Mesenchymal stem cell (in vitro differentiated cells and primary cell): ENCODE data around the gene NDUFAF2.
A peak's percentile ranks its signal among the peaks of the same experiment; 100 is the strongest.

ENCODE experiments used
- DNase-seq: peaks from one replicate; pipeline ENCODE4 v3.0.0-alpha.2; 2013
- H2AFZ ChIP-seq: one replicate; pipeline ENCODE4 v1.6.1; 2013; ENCODE audit warnings: low read depth, mild to moderate bottlenecking, control low read depth, inconsistent platforms, low read length, moderate library complexity
- H2AK5ac ChIP-seq: 2 replicates; pipeline ENCODE4 v1.6.1; 2013; ENCODE audit warnings: low read length, moderate library complexity, mild to moderate bottlenecking, inconsistent platforms; ENCODE audit not compliant: severe bottlenecking
- H2BK120ac ChIP-seq: one replicate; pipeline ENCODE4 v1.6.1; 2013; ENCODE audit warnings: low read depth, mild to moderate bottlenecking, inconsistent platforms, low read length, moderate library complexity
- H2BK12ac ChIP-seq, 2 experiments: one replicate each; pipeline ENCODE4 v1.6.1; 2013; ENCODE audit warnings: inconsistent platforms in 2 of 2, low read length in 2 of 2, mild to moderate bottlenecking in 2 of 2, moderate library complexity in 2 of 2, control low read depth in 1 of 2
- H2BK15ac ChIP-seq: one replicate; pipeline ENCODE4 v1.6.1; 2013; ENCODE audit warnings: mild to moderate bottlenecking, low read depth, inconsistent platforms; ENCODE audit not compliant: poor library complexity, severe bottlenecking
- H2BK5ac ChIP-seq: 2 replicates; pipeline ENCODE4 v1.6.1; 2013; ENCODE audit warnings: low read depth, mild to moderate bottlenecking, low read length, control low read depth, inconsistent platforms; ENCODE audit not compliant: poor library complexity, severe bottlenecking
- H3K14ac ChIP-seq, 2 experiments: one replicate each; pipeline ENCODE4 v1.6.1; 2013; ENCODE audit warnings: inconsistent platforms in 2 of 2, low read length in 2 of 2, control low read depth in 1 of 2, mild to moderate bottlenecking in 1 of 2, moderate library complexity in 1 of 2
- H3K18ac ChIP-seq, 2 experiments: one replicate each; pipeline ENCODE4 v1.6.1; 2013; ENCODE audit warnings: inconsistent platforms in 2 of 2, low read length in 2 of 2, control low read depth in 1 of 2, low read depth in 1 of 2, mild to moderate bottlenecking in 1 of 2
- H3K23ac ChIP-seq, 2 experiments: one replicate each; pipeline ENCODE4 v1.6.1; 2013; ENCODE audit warnings: inconsistent platforms in 2 of 2, low read length in 2 of 2, mild to moderate bottlenecking in 2 of 2, moderate library complexity in 2 of 2, control low read depth in 1 of 2
- H3K27ac ChIP-seq: 2 replicates; pipeline ENCODE4 v1.5.1; 2013; ENCODE audit warnings: mild to moderate bottlenecking, moderate library complexity, low read length, control low read depth, inconsistent platforms; ENCODE audit not compliant: poor library complexity, severe bottlenecking
- H3K27me3 ChIP-seq, 2 experiments: 2 replicates each; pipeline versions ENCODE4 v1.6.1 to v1.7.0; 2013; ENCODE audit warnings: low read length in 2 of 2, mild to moderate bottlenecking in 2 of 2, moderate library complexity in 2 of 2, control low read depth in 1 of 2, inconsistent platforms in 1 of 2; ENCODE audit not compliant: control insufficient read depth in 1 of 2, insufficient read depth in 1 of 2
- H3K36me3 ChIP-seq, 2 experiments: 2 replicates each; pipeline versions ENCODE4 v1.6.1 to v1.7.0; 2013; ENCODE audit warnings: low read length in 2 of 2, control low read depth in 1 of 2, inconsistent platforms in 1 of 2, low read depth in 1 of 2, mild to moderate bottlenecking in 1 of 2; ENCODE audit not compliant: insufficient read depth in 2 of 2, control insufficient read depth in 1 of 2
- H3K4ac ChIP-seq, 2 experiments: one replicate each; pipeline ENCODE4 v1.6.1; 2013; ENCODE audit warnings: inconsistent platforms in 2 of 2, low read length in 2 of 2, mild to moderate bottlenecking in 2 of 2, moderate library complexity in 2 of 2, control low read depth in 1 of 2, low read depth in 1 of 2
- H3K4me1 ChIP-seq: 2 replicates; pipeline ENCODE4 v1.6.1; 2013; ENCODE audit warnings: low read depth, low read length, control low read depth; ENCODE audit not compliant: control insufficient read depth, insufficient read depth
- H3K4me2 ChIP-seq: 2 replicates; pipeline ENCODE4 v1.6.1; 2013; ENCODE audit warnings: low read length, mild to moderate bottlenecking, inconsistent platforms; ENCODE audit not compliant: poor library complexity, severe bottlenecking
- H3K4me3 ChIP-seq, 2 experiments: 2 replicates each; pipeline versions ENCODE4 v1.5.1 to v1.7.0; 2013; ENCODE audit warnings: low read length in 2 of 2, mild to moderate bottlenecking in 2 of 2, control low read depth in 1 of 2, low read depth in 1 of 2; ENCODE audit not compliant: insufficient read depth in 1 of 2
- H3K79me1 ChIP-seq: replicated peaks from 2 replicates; pipeline ENCODE4 v1.6.1; 2013; ENCODE audit warnings: mild to moderate bottlenecking, control low read depth, low read length, inconsistent platforms; ENCODE audit not compliant: poor library complexity, severe bottlenecking
- H3K9ac ChIP-seq: 2 replicates; pipeline ENCODE4 v1.7.0; 2013; ENCODE audit warnings: mild to moderate bottlenecking, low read length, moderate library complexity
- H3K9me3 ChIP-seq: 2 replicates; pipeline ENCODE4 v1.7.0; 2013; ENCODE audit warnings: mild to moderate bottlenecking, low read length; ENCODE audit not compliant: control insufficient read depth
- H4K8ac ChIP-seq: one replicate; pipeline ENCODE4 v1.6.1; 2013; ENCODE audit warnings: inconsistent platforms, mild to moderate bottlenecking, low read length, moderate library complexity
- H4K91ac ChIP-seq: one replicate; pipeline ENCODE4 v1.6.1; 2013; ENCODE audit warnings: mild to moderate bottlenecking, low read length, inconsistent platforms
- WGBS: methylation state at CpG from one replicate; pipeline ENCODE4 v1.1.7; 2013; ENCODE audit warnings: mixed read lengths; 5-methylcytosine and 5-hydroxymethylcytosine counted together

Gene NDUFAF2

GRCh38 chr5:61159836-61160235 is 214.8 kb downstream of the NDUFAF2 start:
- Histone ChIP-seq H3K18ac (no peak overlapping the region), H3K4me2 (no peak overlapping the region), H4K8ac (no peak overlapping the region), H3K27me3 (no peaks in the 10 kb centered on the region), H3K4me3 (peak overlapping the region in 1 of 2 experiments; percentile 98), H2BK5ac (no peak overlapping the region), H3K27ac (no peak overlapping the region), H4K91ac (no peak overlapping the region), H2BK15ac (no peak overlapping the region), H3K79me1 (peaks cover 3% of the 10 kb centered on the region), H3K9me3 (no peaks in the 10 kb centered on the region), H3K14ac (no peak overlapping the region), H2BK120ac (no peak overlapping the region), H2AFZ (no peak overlapping the region), H3K4ac (no peak overlapping the region), H2BK12ac (no peak overlapping the region), H3K9ac (no peak overlapping the region), H2AK5ac (no peak overlapping the region), H3K4me1 (peaks cover 4% of the 10 kb centered on the region), H3K23ac (no peak overlapping the region), H3K36me3 (peaks cover 0 to 42% of the 10 kb centered on the region in 2 experiments)
- DNase-seq = no peak
- 100% methylated on average over 2 of the region's 4 CpGs for WGBS

DNA sequence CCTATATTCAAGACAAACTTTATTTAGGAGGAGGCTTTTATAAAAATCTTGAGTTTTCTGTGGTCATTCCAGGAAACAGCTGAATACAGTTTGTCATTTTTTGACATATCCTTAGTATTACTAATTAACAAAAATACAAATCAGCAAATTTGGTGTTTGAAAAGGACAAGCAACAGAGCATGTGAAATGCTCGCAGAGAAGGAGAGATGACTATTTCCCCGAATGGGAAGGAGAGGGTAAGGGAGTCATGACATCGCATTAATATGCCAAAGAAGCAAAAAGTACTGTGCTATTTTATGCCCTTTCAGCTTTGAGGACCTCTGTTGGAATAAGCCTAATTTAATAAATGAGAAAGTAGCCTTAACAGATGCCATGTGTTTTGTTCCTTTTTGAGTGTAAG is 215.5 kb downstream of the NDUFAF2 start:
- no peak overlapping the region for H2BK5ac ChIP-seq
- H4K8ac ChIP-seq = no peak overlapping the region
- peak overlapping the region; percentile 98 for H3K9ac ChIP-seq
- peaks cover 4% of the 10 kb centered on the region for H3K4me1 ChIP-seq
- H2AK5ac ChIP-seq = no peak overlapping the region
- peaks cover 0 to 42% of the 10 kb centered on the region in 2 experiments for H3K36me3 ChIP-seq
- H2BK15ac ChIP-seq = no peak overlapping the region
- no peak overlapping the region for H3K18ac ChIP-seq
- 90% methylated on average over 3 of the region's 3 CpGs for WGBS
- peaks cover 6% of the 10 kb centered on the region for H3K79me1 ChIP-seq
- no peak overlapping the region for H2BK12ac ChIP-seq
- H3K27ac ChIP-seq = no peak overlapping the region
- no peak overlapping the region for H2AFZ ChIP-seq
- no peak overlapping the region for H3K4ac ChIP-seq
- no peak overlapping the region for H3K4me2 ChIP-seq
- no peak overlapping the region for H3K23ac ChIP-seq
- no peak overlapping the region for H2BK120ac ChIP-seq
- no peak overlapping the region for H4K91ac ChIP-seq
- no peak overlapping the region for H3K14ac ChIP-seq
- H3K9me3 ChIP-seq = no peaks in the 10 kb centered on the region
- peak overlapping the region in 1 of 2 experiments; percentile 98 for H3K4me3 ChIP-seq
- DNase-seq = no peak
- H3K27me3 ChIP-seq = no peaks in the 10 kb centered on the region

DNA sequence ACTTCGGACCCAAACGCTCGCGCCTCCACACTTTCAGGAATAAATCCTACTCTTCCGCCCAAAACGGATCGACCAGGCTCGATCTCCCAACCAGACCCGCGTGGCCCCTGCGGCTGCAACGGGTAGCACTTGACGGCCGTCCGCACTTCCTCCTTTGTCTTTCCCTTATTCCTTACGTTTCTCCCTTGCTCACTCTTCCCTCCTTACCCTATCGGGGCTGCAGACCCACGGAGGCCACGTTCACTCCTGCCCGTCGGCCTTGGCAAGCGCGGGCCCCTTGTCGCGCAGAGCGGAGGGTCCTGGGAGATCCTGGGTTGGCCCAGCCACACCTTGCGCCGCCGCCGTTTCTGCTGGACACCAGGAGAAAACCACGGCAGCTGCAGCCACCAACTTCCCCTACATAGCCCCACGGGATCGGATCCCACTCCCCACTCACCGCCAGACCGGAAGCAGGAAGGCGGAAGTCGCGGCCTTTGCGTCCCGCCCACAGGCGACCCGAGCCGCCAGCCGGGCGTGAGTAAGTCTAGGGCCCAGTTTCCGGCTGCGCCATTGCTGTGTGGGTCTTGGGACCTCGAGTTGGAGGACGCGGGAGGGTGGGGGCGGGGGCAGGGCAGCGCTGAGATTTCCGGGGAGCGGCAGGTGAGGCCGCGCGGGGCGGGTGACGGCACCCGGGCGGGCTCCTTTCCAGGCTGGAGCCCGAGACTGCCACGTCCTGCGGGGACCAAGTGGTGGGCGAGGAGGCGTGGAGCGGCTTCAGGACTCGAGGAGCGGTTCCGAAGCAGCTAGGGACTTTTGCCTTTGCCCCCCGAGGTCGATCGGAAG is 217.2 kb downstream of the NDUFAF2 start, which contains the start of gene SMIM15:
Gene SMIM15 (minus strand): TSS at position 459 of the 822 bp plus-strand sequence. CDS start 2,297 bp downstream, outside the sequence.
- Histone ChIP-seq H2BK5ac (peak within 1 kb of the TSS; percentile 83), H3K79me1 (peaks cover 6% of the 10 kb centered on the region), H4K91ac (peak within 1 kb of the TSS; percentile 87), H2BK12ac (peak within 1 kb of the TSS; percentile 6 to 32), H3K18ac (peak within 1 kb of the TSS; percentile 98 to 99), H3K9ac (peak within 1 kb of the TSS; percentile 98), H3K9me3 (no peaks in the 10 kb centered on the region), H3K14ac (peak within 1 kb of the TSS in 1 of 2 experiments; percentile 96), H2AFZ (peak within 1 kb of the TSS; percentile 75), H3K27ac (peak within 1 kb of the TSS; percentile 88), H2BK120ac (peak within 1 kb of the TSS; percentile 90), H3K4ac (peak within 1 kb of the TSS; percentile 93 to 99), H3K27me3 (no peaks in the 10 kb centered on the region), H3K4me1 (peaks cover 4% of the 10 kb centered on the region), H2BK15ac (peak within 1 kb of the TSS; percentile 83), H3K4me3 (peak within 1 kb of the TSS; percentile 95 to 98), H2AK5ac (peak within 1 kb of the TSS; percentile 60), H3K36me3 (peaks cover 0 to 34% of the 10 kb centered on the region in 2 experiments), H3K4me2 (peak within 1 kb of the TSS; percentile 62), H3K23ac (peak within 1 kb of the TSS in 1 of 2 experiments; percentile 94), H4K8ac (peak within 1 kb of the TSS; percentile 99)
- DNase-seq = peak; percentile 92
- under 1% methylated on average over 64 of the region's 73 CpGs for WGBS

GRCh38 chr5:61162832-61163567 is 218.0 kb downstream of the NDUFAF2 start:
- peaks cover 4% of the 10 kb centered on the region for H3K4me1 ChIP-seq
- H4K91ac ChIP-seq = peak overlapping the region; percentile 20
- peak overlapping the region in 1 of 2 experiments; percentile 1 for H2BK12ac ChIP-seq
- H3K27ac ChIP-seq = peak overlapping the region; percentile 83
- peak overlapping the region; percentile 73 to 96 for H3K18ac ChIP-seq
- peak overlapping the region; percentile 60 for H2AK5ac ChIP-seq
- peak overlapping the region; percentile 2 for H2BK5ac ChIP-seq
- H3K4me2 ChIP-seq = peak overlapping the region; percentile 41
- peak overlapping the region in 1 of 2 experiments; percentile 84 for H3K14ac ChIP-seq
- 20% methylated on average over 14 of the region's 14 CpGs for WGBS
- peak; percentile 49 for DNase-seq
- peak overlapping the region; percentile 95 to 98 for H3K4me3 ChIP-seq
- no peaks in the 10 kb centered on the region for H3K27me3 ChIP-seq
- H2BK15ac ChIP-seq = peak overlapping the region; percentile 83
- peak overlapping the region; percentile 50 to 75 for H3K4ac ChIP-seq
- peaks cover 6% of the 10 kb centered on the region for H3K79me1 ChIP-seq
- no peak overlapping the region for H2AFZ ChIP-seq
- peak overlapping the region in 1 of 2 experiments; percentile 86 for H3K23ac ChIP-seq
- H4K8ac ChIP-seq = peak overlapping the region; percentile 99
- H3K9ac ChIP-seq = peak overlapping the region; percentile 98
- no peaks in the 10 kb centered on the region for H3K9me3 ChIP-seq
- peak overlapping the region; percentile 73 for H2BK120ac ChIP-seq
- peaks cover 0 to 28% of the 10 kb centered on the region in 2 experiments for H3K36me3 ChIP-seq
